DOHH2 (cell line): ENCODE data around the gene C9orf72.

ENCODE experiments used
- H3F3A ChIP-seq: fragments of 200-600 bp; sonication (generic), shearing (Covaris generic); 2 replicates; pipeline ENCODE4 v1.6.0; 2016; ENCODE audit warnings: antibody characterized with exemption, mild to moderate bottlenecking; ENCODE audit not compliant: control insufficient read depth, insufficient read depth
- H3K27ac ChIP-seq: fragments of 200-600 bp; sonication (generic); 2 replicates; pipeline ENCODE4 v1.5.1; 2014; ENCODE audit warnings: low read depth, mild to moderate bottlenecking, low read length, moderate library complexity
- H3K27me3 ChIP-seq: fragments of 200-600 bp; sonication (generic); 2 replicates; pipeline ENCODE4 v1.6.1; 2014; ENCODE audit warnings: mild to moderate bottlenecking, low read length, mixed read lengths; ENCODE audit not compliant: control insufficient read depth
- H3K36me3 ChIP-seq: fragments of 200-600 bp; sonication (generic); 2 replicates; pipeline ENCODE4 v1.6.1; 2014; ENCODE audit warnings: mild to moderate bottlenecking, low read length, moderate library complexity, mixed read lengths; ENCODE audit not compliant: control insufficient read depth
- H3K4me1 ChIP-seq: fragments of 200-600 bp; sonication (generic); 2 replicates; pipeline ENCODE4 v1.6.1; 2014; ENCODE audit warnings: mild to moderate bottlenecking, low read length, mixed read lengths; ENCODE audit not compliant: control insufficient read depth
- H3K4me2 ChIP-seq: fragments of 200-600 bp; sonication (generic); 2 replicates; pipeline ENCODE4 v1.6.0; 2014; ENCODE audit warnings: mild to moderate bottlenecking, low read length, moderate library complexity
- H3K4me3 ChIP-seq: fragments of 200-600 bp; sonication (generic); 2 replicates; pipeline ENCODE4 v1.5.1; 2014; ENCODE audit warnings: mild to moderate bottlenecking, low read length, mixed read lengths
- H3K79me2 ChIP-seq: fragments of 200-600 bp; sonication (generic); 2 replicates; pipeline ENCODE4 v1.6.1; 2014; ENCODE audit warnings: mild to moderate bottlenecking, low read length, mixed read lengths; ENCODE audit not compliant: control insufficient read depth
- H3K9me2 ChIP-seq: fragments of 200-600 bp; sonication (generic); replicated peaks from 2 replicates; pipeline ENCODE4 v1.6.1; 2014; ENCODE audit warnings: mild to moderate bottlenecking, low read length, mixed read lengths; ENCODE audit not compliant: control insufficient read depth
- H3K9me3 ChIP-seq: fragments of 200-600 bp; sonication (generic); 2 replicates; pipeline ENCODE4 v1.6.1; 2014; ENCODE audit warnings: antibody characterized with exemption, low read length, mixed read lengths; ENCODE audit not compliant: control insufficient read depth, insufficient read depth
- H4K20me1 ChIP-seq: fragments of 200-600 bp; sonication (generic); 2 replicates; pipeline ENCODE4 v1.6.0; 2014; ENCODE audit warnings: low read depth, mild to moderate bottlenecking, antibody characterized with exemption, low read length, moderate library complexity; ENCODE audit not compliant: control insufficient read depth, insufficient read depth
- EZH2phosphoT487 ChIP-seq: fragments of 200-600 bp; sonication (generic); IDR thresholded peaks from 2 replicates; pipeline ENCODE4 v1.6.1; 2017; ENCODE audit warnings: borderline replicate concordance, mild to moderate bottlenecking, antibody characterized with exemption, low read length, moderate library complexity, mixed read lengths
- TF ChIP-seq, protein P1 (sequence below): fragments of 200-600 bp; sonication (generic); IDR thresholded peaks from one replicate; pipeline ENCODE4 v1.5.1; 2014; ENCODE audit warnings: antibody characterized with exemption, mild to moderate bottlenecking, low read depth, low read length; ENCODE audit not compliant: poor library complexity, severe bottlenecking

C9orf72 gene

GRCh38 chr9:27556470-27556869 lies 16.8 kb downstream of the C9orf72 start:
- no peak for TF ChIP-seq EZH2phosphoT487
- TF ChIP-seq, protein P1, sequence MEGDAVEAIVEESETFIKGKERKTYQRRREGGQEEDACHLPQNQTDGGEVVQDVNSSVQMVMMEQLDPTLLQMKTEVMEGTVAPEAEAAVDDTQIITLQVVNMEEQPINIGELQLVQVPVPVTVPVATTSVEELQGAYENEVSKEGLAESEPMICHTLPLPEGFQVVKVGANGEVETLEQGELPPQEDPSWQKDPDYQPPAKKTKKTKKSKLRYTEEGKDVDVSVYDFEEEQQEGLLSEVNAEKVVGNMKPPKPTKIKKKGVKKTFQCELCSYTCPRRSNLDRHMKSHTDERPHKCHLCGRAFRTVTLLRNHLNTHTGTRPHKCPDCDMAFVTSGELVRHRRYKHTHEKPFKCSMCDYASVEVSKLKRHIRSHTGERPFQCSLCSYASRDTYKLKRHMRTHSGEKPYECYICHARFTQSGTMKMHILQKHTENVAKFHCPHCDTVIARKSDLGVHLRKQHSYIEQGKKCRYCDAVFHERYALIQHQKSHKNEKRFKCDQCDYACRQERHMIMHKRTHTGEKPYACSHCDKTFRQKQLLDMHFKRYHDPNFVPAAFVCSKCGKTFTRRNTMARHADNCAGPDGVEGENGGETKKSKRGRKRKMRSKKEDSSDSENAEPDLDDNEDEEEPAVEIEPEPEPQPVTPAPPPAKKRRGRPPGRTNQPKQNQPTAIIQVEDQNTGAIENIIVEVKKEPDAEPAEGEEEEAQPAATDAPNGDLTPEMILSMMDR = no peak
- Histone ChIP-seq H3K4me1 (no peaks in the 10 kb centered on the region; the same call in 1 of the 2 replicates), H3K36me3 (peaks cover 73% of the 10 kb centered on the region), H3K9me3 (no peaks in the 10 kb centered on the region), H4K20me1 (no peaks in the 10 kb centered on the region), H3K27ac (no peak overlapping the region), H3K4me3 (no peak overlapping the region), H3K79me2 (no peaks in the 10 kb centered on the region), H3K9me2 (no peaks in the 10 kb centered on the region), H3K27me3 (no peaks in the 10 kb centered on the region), H3F3A (no peaks in the 10 kb centered on the region), H3K4me2 (no peak overlapping the region)

- Histone ChIP-seq H3F3A (no peaks in the 10 kb centered on the region), H3K27ac (no peak overlapping the region), H3K27me3 (no peaks in the 10 kb centered on the region), H3K9me3 (no peaks in the 10 kb centered on the region), H3K4me2 (no peak overlapping the region), H3K4me3 (no peak overlapping the region), H3K36me3 (peaks cover 65% of the 10 kb centered on the region), H3K79me2 (no peaks in the 10 kb centered on the region), H4K20me1 (no peaks in the 10 kb centered on the region), H3K4me1 (no peaks in the 10 kb centered on the region), H3K9me2 (no peaks in the 10 kb centered on the region)
- TF ChIP-seq, protein P1 = no peak
- no peak for TF ChIP-seq EZH2phosphoT487
Observed at GRCh38 chr9:27554712-27555111, 18.6 kb downstream of the C9orf72 start.

GRCh38 chr9:27549196-27549755 lies 24.0 kb downstream of the C9orf72 start:
- H3K9me2 ChIP-seq = no peaks in the 10 kb centered on the region
- H3K9me3 ChIP-seq = no peaks in the 10 kb centered on the region
- H3K27ac ChIP-seq = no peak overlapping the region
- TF ChIP-seq, protein P1 = no peak
- no peak for TF ChIP-seq EZH2phosphoT487
- H3K27me3 ChIP-seq = no peaks in the 10 kb centered on the region
- no peaks in the 10 kb centered on the region for H3K79me2 ChIP-seq
- peaks cover 41% of the 10 kb centered on the region for H3K36me3 ChIP-seq
- H3K4me3 ChIP-seq = no peak overlapping the region
- H3K4me1 ChIP-seq = no peaks in the 10 kb centered on the region
- H4K20me1 ChIP-seq = no peaks in the 10 kb centered on the region
- no peaks in the 10 kb centered on the region for H3F3A ChIP-seq
- no peak overlapping the region for H3K4me2 ChIP-seq
